NCI-H2029 (cell line): ENCODE data around the gene RPL11.
A peak's percentile ranks its signal among the peaks of the same experiment; 100 is the strongest.
"Not testable (repeated sequence)": the region's sequence is repeated elsewhere in the genome, so short reads cannot be mapped to it uniquely, and the experiment has no call there.

Source experiments
- DNase-seq: peaks from one replicate; lab custom pipeline; 2025; lab: John Stamatoyannopoulos, UW

Gene RPL11

GRCh38 chr1:23691499-23692307, at the start of gene RPL11:
RPL11 (plus strand) TSS chr1:23691806; CDS start chr1:23691824, 18 bp downstream.
- DNase-seq = peak; percentile 96

- peak; percentile 49 for DNase-seq
These were observed 47.7 kb upstream of the RPL11 start for GRCh38 chr1:23643736-23644554.

GRCh38 chr1:23644555-23644866, 47.1 kb upstream of the RPL11 start:
- DNase-seq = peak; percentile 36

- peak; percentile 78 for DNase-seq
These were observed 46.3 kb upstream of the RPL11 start for GRCh38 chr1:23645338-23645737.

GRCh38 chr1:23646091-23646490, 45.5 kb upstream of the RPL11 start:
- peak; percentile 26 for DNase-seq

- no peak for DNase-seq
These were observed 45.1 kb upstream of the RPL11 start for GRCh38 chr1:23646541-23646940.

GRCh38 chr1:23648576-23648975, 43.0 kb upstream of the RPL11 start:
- no peak for DNase-seq

- DNase-seq = not testable (repeated sequence)
These were observed 42.4 kb upstream of the RPL11 start for GRCh38 chr1:23649157-23649556.

- DNase-seq = peak; percentile 25
These were observed 41.1 kb upstream of the RPL11 start for GRCh38 chr1:23650344-23650990.

- DNase-seq = peak; percentile 28
These were observed 40.4 kb upstream of the RPL11 start for GRCh38 chr1:23651069-23651808.

- no peak for DNase-seq
These were observed 33.8 kb upstream of the RPL11 start for GRCh38 chr1:23657659-23658275.

- DNase-seq = no peak
These were observed 30.9 kb upstream of the RPL11 start for GRCh38 chr1:23660671-23661070.

GRCh38 chr1:23661887-23662286, 29.7 kb upstream of the RPL11 start:
- no peak for DNase-seq

- peak; percentile 8 for DNase-seq
These were observed 26.5 kb upstream of the RPL11 start for GRCh38 chr1:23664837-23665795.

- DNase-seq = no peak
These were observed 24.2 kb upstream of the RPL11 start for GRCh38 chr1:23667411-23667810.

- DNase-seq = no peak
These were observed 20.9 kb upstream of the RPL11 start for GRCh38 chr1:23670709-23671108.

- DNase-seq = no peak
These were observed 18.4 kb upstream of the RPL11 start for GRCh38 chr1:23673086-23673813.

GRCh38 chr1:23679815-23680214, 11.8 kb upstream of the RPL11 start:
- no peak for DNase-seq

GRCh38 chr1:23682946-23683345, 8.7 kb upstream of the RPL11 start:
- DNase-seq = no peak

- no peak for DNase-seq
These were observed 7.2 kb upstream of the RPL11 start for GRCh38 chr1:23684415-23684814.
